Glutamatergic neuron (in vitro differentiated cells): Measurements from ENCODE around the gene MRPL36. TPM values are rescaled to one million over a fixed set of nuclear protein-coding genes. Genes with fewer than 3 reads are reported as not detected.
"Not testable (repeated sequence)": the region's sequence is repeated elsewhere in the genome, so short reads cannot be mapped to it uniquely, and the experiment has no call there.

Experiments
- DNase-seq: peaks from one replicate; pipeline ENCODE4 v3.0.0; 2022
- H3K27ac Mint-ChIP-seq: one replicate; pipeline ENCODE4 v1.8.0; 2020; ENCODE audit warnings: mild to moderate bottlenecking, mixed read lengths, inconsistent platforms; ENCODE audit not compliant: unreplicated experiment
- H3K27me3 Mint-ChIP-seq: one replicate; pipeline ENCODE4 v1.8.0; 2020; ENCODE audit warnings: mild to moderate bottlenecking, moderate library complexity, mixed read lengths, inconsistent platforms; ENCODE audit not compliant: unreplicated experiment
- H3K36me3 Mint-ChIP-seq: one replicate; pipeline ENCODE4 v1.8.0; 2020; ENCODE audit warnings: mild to moderate bottlenecking, mixed read lengths, inconsistent platforms; ENCODE audit not compliant: unreplicated experiment
- H3K4me1 Mint-ChIP-seq: one replicate; pipeline ENCODE4 v1.8.0; 2020; ENCODE audit warnings: mild to moderate bottlenecking, low read depth, mixed read lengths, inconsistent platforms; ENCODE audit not compliant: unreplicated experiment
- H3K4me3 Mint-ChIP-seq: one replicate; pipeline ENCODE4 v1.8.0; 2020; ENCODE audit warnings: mild to moderate bottlenecking, mixed read lengths, inconsistent platforms; ENCODE audit not compliant: unreplicated experiment
- H3K9me3 Mint-ChIP-seq: one replicate; pipeline ENCODE4 v1.8.0; 2020; ENCODE audit warnings: mild to moderate bottlenecking, moderate library complexity, mixed read lengths, inconsistent platforms; ENCODE audit not compliant: unreplicated experiment
- CTCF ChIP-seq: fragments of 200-600 bp; sonication (generic); IDR thresholded peaks from one replicate; pipeline ENCODE4 v1.5.0; 2021; ENCODE audit not compliant: partially characterized antibody, unreplicated experiment
- total RNA-seq: library from RNA; stranded (reverse); fragmentation: NEBNext Ultra II Directional; extraction: Animal tissue kit (Norgen Biotek cat#: 25700); gene quantifications from one replicate; pipeline ENCODE4 v1.2.1, GENCODE V29; 2021; ENCODE audit not compliant: unreplicated experiment

MRPL36 gene
- total RNA-seq, 1 donor from 2014 or later, result 40.0 TPM

GRCh38 chr5:1792842-1793266 lies 6.8 kb downstream of the MRPL36 start:
- TF ChIP-seq CTCF, result no peak
- Mint-ChIP-seq H3K4me3 (no peak overlapping the region), H3K27ac (no peak overlapping the region), H3K27me3 (no peaks in the 10 kb centered on the region), H3K4me1 (peaks cover 8% of the 10 kb centered on the region), H3K36me3 (no peaks in the 10 kb centered on the region), H3K9me3 (peaks cover 2% of the 10 kb centered on the region)
- DNase-seq, result no peak

GRCh38 chr5:1791176-1791575 lies 8.5 kb downstream of the MRPL36 start:
- DNase-seq, result no peak
- Mint-ChIP-seq H3K36me3 (no peaks in the 10 kb centered on the region), H3K27me3 (no peaks in the 10 kb centered on the region), H3K9me3 (peaks cover 2% of the 10 kb centered on the region), H3K27ac (no peak overlapping the region), H3K4me1 (peaks cover 6% of the 10 kb centered on the region), H3K4me3 (no peak overlapping the region)
- TF ChIP-seq CTCF, result no peak

- no peak overlapping the region for H3K27ac Mint-ChIP-seq
- H3K4me1 Mint-ChIP-seq, result peaks cover 6% of the 10 kb centered on the region
- H3K27me3 Mint-ChIP-seq, result no peaks in the 10 kb centered on the region
- DNase-seq, result no peak
- no peaks in the 10 kb centered on the region for H3K36me3 Mint-ChIP-seq
- no peak overlapping the region for H3K4me3 Mint-ChIP-seq
- H3K9me3 Mint-ChIP-seq, result peaks cover 2% of the 10 kb centered on the region
- no peak for TF ChIP-seq CTCF
These were observed 9.7 kb downstream of the MRPL36 start for GRCh38 chr5:1789834-1790471.

- not testable (repeated sequence) for H3K27ac Mint-ChIP-seq, H3K4me1 Mint-ChIP-seq, H3K9me3 Mint-ChIP-seq, H3K27me3 Mint-ChIP-seq, H3K36me3 Mint-ChIP-seq, DNase-seq, H3K4me3 Mint-ChIP-seq
These were observed 10.2 kb downstream of the MRPL36 start for GRCh38 chr5:1789438-1789833.

- DNase-seq, result no peak
- H3K9me3 Mint-ChIP-seq, result peaks cover 2% of the 10 kb centered on the region
- H3K36me3 Mint-ChIP-seq, result no peaks in the 10 kb centered on the region
- TF ChIP-seq CTCF, result no peak
- H3K4me3 Mint-ChIP-seq, result no peak overlapping the region
- peaks cover 6% of the 10 kb centered on the region for H3K4me1 Mint-ChIP-seq
- H3K27ac Mint-ChIP-seq, result no peak overlapping the region
- no peaks in the 10 kb centered on the region for H3K27me3 Mint-ChIP-seq
These were observed 10.8 kb downstream of the MRPL36 start for GRCh38 chr5:1788828-1789227.
